GM10266 (cell line): Measurements from ENCODE around the gene SLC3A2.

Source experiments
- DNase-seq: peaks from one replicate; pipeline ENCODE4 v3.0.0; 2012; ENCODE audit errors: extremely low spot score
- TF ChIP-seq, protein P1 (sequence below): IDR thresholded peaks from 2 replicates; pipeline ENCODE4 v1.5.1; 2012; ENCODE audit warnings: mild to moderate bottlenecking, low read depth; ENCODE audit not compliant: control insufficient read depth, insufficient read depth; ENCODE audit errors: missing control alignments

Gene SLC3A2

DNA sequence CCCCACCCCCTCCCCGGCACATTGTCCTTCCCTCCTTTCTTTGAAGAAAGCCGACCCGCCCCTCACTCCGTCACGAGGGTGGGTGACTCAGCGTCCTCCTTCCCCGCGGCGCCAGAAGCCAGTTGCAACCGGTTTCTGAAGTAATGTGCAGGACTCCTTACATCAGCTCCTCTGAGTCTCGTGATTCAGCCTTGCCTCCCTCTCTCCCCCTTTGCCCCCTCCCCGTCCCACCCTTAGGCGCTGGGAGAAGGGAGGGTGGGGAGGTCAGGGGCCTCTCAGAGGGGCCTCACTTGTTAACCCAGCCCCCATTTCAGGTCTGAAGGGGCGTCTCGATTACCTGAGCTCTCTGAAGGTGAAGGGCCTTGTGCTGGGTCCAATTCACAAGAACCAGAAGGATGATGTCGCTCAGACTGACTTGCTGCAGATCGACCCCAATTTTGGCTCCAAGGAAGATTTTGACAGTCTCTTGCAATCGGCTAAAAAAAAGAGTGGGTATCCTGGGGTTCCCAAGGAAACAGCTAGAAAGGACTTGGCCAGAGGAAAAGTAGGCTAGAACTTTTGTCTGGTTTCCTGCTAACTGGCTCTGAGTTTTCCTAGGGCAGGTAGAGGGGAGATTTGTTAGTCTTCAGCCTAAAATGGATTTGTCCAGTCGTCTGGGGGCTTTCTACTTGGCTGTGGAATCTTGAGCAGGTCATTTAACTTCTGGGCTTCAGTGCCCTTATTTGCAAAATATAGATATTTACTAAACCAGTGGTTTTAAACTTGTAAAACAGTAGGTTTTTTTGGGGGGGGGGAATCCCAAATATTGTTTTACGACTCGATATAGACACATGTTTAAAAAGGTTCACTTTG lies 1.1 kb downstream of the SLC3A2 start:
- peak; percentile 86 for DNase-seq
- TF ChIP-seq, protein P1, sequence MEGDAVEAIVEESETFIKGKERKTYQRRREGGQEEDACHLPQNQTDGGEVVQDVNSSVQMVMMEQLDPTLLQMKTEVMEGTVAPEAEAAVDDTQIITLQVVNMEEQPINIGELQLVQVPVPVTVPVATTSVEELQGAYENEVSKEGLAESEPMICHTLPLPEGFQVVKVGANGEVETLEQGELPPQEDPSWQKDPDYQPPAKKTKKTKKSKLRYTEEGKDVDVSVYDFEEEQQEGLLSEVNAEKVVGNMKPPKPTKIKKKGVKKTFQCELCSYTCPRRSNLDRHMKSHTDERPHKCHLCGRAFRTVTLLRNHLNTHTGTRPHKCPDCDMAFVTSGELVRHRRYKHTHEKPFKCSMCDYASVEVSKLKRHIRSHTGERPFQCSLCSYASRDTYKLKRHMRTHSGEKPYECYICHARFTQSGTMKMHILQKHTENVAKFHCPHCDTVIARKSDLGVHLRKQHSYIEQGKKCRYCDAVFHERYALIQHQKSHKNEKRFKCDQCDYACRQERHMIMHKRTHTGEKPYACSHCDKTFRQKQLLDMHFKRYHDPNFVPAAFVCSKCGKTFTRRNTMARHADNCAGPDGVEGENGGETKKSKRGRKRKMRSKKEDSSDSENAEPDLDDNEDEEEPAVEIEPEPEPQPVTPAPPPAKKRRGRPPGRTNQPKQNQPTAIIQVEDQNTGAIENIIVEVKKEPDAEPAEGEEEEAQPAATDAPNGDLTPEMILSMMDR: no peak

DNA sequence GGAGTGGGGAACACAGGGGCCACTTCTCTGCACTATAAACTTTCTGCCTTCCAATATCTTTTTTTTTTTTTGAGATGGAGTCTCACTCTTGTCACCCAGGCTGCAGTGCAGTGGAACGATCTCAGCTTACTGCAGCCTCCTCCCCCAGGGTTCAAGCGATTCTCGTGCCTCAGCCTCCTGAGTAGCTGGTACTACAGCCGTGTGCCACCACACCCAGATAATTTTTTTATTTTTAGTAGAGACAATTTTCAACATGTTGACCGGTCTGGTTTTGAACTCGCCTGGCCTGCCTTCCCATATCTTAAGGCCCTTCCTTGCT lies 1.7 kb downstream of the SLC3A2 start:
- TF ChIP-seq, protein P1: no peak
- no peak for DNase-seq

DNA sequence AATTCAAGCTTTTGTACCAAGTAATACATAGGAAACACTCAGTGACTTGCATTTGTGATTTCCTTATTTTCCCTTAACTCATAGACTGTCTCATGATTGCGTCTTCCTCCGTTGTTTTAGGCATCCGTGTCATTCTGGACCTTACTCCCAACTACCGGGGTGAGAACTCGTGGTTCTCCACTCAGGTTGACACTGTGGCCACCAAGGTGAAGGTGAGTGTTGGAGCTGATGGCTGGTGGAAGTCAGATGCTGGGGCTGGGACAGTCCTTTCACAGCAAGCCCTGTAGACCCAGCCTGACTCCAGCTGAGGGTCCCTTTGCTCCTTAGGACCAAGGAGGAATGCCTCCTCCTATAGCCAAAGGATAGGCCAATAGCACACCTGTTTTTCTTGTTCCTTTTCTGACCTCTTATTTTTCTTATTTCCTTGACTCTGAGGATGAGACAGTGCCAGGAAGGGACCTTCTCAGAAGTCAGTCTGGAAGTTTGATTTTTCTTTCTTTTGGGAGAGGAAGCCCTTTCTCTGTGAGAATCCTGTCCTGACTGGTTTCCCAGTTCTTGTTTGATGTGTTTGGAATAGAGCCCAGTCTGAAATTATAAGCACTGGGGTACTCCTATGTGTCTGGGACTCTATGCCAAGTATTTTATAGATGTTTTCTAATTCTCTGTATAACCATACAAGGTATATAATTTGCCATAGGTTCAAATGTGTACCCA lies 2.2 kb downstream of the SLC3A2 start:
- TF ChIP-seq, protein P1: no peak
- no peak for DNase-seq

DNA sequence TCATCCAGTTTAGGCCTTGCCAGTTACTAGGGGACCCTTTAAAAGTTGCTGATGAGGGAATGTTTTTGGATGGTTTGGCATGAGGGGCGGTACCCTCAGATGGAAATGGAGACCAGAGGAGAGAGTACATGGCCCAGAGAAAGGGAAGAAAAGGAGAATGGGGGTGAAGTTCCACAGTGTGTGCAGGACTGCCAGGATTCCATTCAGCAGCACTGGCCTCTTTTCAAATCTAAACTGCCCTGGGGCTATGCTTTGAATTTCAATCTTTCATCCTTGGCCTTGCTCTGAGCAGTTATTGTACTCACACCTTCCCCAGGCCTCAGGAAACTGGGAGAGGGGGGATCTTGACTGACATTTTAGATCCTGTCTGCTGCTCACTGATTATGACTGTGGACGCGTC lies 3.0 kb downstream of the SLC3A2 start:
- no peak for DNase-seq
- TF ChIP-seq, protein P1: no peak

DNA sequence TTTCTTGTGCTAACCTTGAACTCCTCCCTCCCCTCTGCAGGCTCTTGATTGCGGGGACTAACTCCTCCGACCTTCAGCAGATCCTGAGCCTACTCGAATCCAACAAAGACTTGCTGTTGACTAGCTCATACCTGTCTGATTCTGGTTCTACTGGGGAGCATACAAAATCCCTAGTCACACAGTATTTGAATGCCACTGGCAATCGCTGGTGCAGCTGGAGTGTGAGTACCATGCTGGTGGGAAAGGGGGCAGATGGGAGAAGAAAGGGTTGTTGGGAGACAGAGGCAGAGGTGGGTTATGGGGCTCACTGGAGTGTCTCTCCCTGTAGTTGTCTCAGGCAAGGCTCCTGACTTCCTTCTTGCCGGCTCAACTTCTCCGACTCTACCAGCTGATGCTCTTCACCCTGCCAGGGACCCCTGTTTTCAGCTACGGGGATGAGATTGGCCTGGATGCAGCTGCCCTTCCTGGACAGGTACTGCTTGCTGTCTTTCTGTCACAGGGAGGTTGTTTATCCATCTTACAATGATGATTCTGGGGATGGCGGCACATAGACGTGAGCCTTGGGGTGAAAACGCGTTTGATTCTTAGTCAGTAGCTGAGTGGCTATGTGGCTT lies 4.5 kb downstream of the SLC3A2 start:
- TF ChIP-seq, protein P1: no peak
- DNase-seq: no peak

DNA sequence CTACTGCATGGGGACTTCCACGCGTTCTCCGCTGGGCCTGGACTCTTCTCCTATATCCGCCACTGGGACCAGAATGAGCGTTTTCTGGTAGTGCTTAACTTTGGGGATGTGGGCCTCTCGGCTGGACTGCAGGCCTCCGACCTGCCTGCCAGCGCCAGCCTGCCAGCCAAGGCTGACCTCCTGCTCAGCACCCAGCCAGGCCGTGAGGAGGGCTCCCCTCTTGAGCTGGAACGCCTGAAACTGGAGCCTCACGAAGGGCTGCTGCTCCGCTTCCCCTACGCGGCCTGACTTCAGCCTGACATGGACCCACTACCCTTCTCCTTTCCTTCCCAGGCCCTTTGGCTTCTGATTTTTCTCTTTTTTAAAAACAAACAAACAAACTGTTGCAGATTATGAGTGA lies 7.7 kb downstream of the SLC3A2 start:
- TF ChIP-seq, protein P1: no peak
- no peak for DNase-seq

DNA sequence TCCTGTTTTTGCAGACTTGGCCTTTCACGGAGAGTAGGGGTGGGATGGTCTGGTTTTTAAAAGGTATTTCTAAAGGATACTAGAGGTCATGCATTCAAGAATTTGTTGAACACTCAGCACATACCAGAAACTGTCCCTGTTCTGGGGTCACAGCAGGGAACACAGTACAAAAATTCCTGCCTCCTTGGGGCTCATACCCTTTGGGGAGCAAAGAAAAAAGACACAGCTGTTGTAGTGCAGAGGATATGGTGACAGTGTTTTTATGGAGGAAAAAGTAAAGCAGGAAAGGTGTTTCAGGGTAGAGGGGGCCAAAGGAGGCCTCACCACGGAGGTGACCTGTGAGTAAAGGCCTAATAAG lies 8.4 kb downstream of the SLC3A2 start:
- TF ChIP-seq, protein P1: no peak

More for the DNA sequence above, 8.4 kb downstream of the SLC3A2 start:
- DNase-seq: no peak
